CD4-positive, alpha-beta T cell treated with Interleukin-6 for 4 hours (primary cell): ENCODE data around the gene HDAC6.
A peak's percentile ranks its signal among the peaks of the same experiment; 100 is the strongest.
"Not testable (repeated sequence)": the region's sequence is repeated elsewhere in the genome, so short reads cannot be mapped to it uniquely, and the experiment has no call there.

Source experiments
- DNase-seq: peaks from one replicate; pipeline ENCODE4 v3.0.0-alpha.2; 2020; ENCODE audit warnings: mixed read lengths

Gene HDAC6

DNA sequence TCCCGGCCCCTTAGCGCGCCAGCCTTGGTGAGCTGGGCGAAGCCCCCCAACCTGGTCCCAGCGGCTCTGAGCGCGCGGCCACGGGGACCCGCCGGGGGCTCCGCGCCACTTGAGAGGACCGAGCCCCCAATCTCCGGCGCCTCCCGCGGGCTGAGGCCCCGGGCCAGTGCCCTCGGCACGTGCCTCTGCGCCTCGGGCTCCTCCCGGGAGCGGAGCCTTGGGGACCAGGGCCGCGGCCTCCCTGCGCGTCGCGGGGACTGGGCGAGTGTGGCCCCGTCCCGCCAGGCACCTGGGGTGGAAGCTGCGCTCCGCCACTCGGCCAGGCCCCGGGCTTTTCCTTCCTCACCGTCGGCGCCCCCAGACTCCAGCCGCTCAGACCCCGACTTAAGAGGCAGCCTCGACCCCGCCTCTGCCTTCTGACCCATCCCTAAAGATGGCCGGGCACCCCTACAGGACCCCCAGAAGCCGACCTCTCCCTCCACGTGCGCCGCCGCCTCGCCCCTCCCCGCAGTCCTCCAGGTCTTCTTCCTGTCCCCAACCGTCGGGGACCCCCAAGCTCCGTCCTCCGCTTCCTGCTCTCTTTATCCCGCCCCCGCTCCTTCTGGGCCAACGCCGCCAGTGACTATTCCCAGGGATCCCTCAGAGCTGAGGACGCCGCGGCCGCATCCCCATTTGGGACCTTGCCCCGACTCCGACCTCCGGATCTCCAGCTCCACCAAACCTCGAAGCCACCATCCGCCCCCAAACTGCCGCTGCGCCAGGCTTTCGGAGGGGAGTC is 25.2 kb downstream of the HDAC6 start:
- no peak for DNase-seq

DNA sequence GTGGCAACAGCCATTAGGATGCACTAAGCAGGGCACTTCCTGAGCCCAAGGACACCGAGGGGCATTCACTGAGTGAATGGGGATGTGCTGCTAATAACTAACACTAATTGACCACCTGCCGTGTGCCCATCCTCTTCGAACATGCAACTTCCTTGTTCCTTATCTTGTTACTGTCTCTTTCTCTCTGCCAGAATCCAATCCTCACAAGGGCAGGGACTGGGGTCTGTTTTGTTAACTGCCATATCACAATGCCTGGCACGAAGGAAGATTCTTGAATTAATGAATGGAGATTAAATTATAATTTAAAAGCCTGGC is 25.7 kb downstream of the HDAC6 start:
- DNase-seq: no peak

DNA sequence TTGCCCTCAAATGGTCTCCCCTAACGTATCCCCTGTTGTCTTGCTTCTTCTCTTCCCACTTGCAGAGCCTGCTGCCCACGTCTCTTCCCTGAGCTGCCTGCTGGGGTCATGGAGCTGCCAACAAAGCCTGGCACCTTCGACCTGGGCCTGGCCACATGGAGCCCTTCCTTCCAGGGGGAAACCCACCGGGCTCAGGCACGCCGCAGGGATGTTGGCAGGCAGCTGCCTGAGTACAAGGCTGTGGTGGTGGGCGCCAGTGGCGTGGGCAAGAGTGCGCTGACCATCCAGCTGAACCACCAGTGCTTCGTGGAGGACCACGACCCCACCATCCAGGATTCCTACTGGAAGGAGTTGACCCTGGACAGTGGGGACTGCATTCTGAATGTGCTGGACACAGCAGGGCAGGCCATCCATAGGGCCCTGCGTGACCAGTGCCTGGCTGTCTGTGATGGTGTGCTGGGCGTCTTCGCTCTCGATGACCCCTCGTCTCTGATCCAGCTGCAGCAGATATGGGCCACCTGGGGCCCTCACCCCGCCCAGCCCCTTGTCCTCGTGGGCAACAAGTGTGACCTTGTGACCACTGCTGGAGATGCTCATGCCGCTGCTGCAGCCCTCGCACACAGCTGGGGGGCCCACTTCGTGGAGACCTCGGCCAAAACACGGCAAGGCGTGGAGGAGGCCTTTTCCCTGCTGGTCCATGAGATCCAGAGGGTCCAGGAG is 27.3 kb downstream of the HDAC6 start:
- no peak for DNase-seq

DNA sequence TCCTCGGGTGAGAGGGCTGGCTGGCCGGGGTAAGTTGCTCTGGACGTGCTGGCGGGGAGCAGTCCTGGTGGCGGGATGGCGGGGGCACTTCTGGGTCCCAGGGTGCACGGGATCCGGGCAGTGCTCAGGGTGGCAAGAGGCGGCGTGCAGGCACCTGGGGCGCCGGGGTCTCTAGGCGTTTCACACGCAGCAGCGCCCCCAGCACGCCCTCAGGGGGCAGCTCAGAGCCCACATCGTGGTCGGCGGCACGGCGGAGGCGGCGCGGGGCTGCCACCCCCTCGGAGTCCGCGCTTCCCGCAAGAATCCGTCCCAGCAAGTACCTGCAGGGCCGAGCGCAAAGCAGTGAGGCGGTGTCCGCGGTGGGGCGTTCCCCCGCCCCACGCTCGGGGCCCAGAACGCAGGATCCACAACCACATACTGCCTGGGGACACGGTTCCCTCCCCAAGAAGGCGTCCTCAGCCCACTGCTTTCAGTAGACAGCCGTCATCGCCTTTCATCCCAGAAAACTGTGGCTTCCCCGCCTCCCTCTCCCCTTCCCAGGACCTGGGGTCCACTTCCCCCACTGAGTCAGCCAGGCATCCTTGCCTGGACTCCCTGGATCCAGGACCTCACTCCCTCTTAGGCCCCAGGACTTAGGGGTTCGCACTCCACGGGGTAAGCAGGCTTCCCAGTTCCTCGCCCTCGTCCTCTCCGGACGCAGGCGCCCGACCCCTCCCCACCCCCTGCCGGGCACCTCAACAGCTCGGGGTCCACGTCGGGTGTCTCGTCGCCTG is 29.5 kb downstream of the HDAC6 start:
- no peak for DNase-seq

DNA sequence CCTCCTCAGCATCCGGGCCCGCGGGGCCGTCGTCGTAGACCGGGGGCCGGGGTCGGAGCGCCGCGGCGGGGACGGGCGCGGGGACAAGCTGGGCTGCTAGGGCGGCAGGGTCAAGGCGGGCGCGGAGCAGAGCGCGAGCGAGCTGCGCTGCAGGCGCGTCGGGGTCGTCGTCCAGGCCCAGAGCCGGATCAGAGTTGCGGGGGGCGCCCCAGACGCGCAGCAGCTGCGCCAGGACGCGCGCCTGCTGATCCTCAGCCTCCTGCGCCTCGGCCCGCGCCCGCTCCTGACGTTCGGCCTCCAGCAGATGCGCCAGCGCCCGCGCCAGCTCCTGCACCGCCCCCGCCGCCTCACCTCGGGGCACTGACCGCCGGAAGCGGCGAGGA is 30.0 kb downstream of the HDAC6 start:
- no peak for DNase-seq

GRCh38 chrX:48833542-48834138 is 31.8 kb downstream of the HDAC6 start:
- DNase-seq: no peak

DNA sequence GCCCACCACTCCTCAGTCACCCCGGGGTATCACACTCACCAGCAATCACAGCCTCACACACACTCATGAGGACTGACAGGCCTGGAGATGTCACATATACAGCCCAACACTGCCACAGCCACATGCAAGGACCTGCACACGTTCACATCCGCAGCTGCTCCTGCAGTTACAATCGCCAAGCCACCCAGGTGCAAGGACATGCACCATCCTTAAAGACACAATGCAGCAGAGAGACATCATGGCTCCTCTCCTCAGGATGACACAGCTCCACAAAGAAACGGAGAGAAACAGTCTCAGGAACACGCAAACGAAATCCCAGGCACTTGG is 32.5 kb downstream of the HDAC6 start:
- no peak for DNase-seq

GRCh38 chrX:48835524-48836329 is 33.9 kb downstream of the HDAC6 start, which contains the start of gene PCSK1N:
TSS of gene PCSK1N (minus strand) at chrX:48835610. CDS start at chrX:48835532, 78 bp downstream.
- peak; percentile 65 for DNase-seq

DNA sequence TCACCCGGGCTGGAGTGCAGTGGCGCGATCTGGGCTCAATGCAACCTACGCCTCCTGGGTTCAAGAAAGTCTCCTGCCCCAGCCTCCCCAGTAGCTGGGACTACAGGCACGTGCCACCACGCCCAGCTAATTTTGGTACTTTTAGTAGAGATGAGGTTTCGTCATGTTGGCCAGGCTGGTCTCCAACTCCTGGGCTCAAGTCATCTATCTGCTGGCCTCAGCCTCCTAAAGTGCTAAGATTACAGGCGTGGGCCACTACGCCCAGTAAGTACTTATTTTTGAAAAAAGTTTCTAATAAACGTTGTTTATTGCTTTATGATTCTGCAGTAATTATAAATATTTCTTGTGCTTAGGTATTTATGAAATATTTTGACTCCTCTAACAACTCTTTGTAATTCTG is 37.8 kb downstream of the HDAC6 start:
- DNase-seq: no peak

DNA sequence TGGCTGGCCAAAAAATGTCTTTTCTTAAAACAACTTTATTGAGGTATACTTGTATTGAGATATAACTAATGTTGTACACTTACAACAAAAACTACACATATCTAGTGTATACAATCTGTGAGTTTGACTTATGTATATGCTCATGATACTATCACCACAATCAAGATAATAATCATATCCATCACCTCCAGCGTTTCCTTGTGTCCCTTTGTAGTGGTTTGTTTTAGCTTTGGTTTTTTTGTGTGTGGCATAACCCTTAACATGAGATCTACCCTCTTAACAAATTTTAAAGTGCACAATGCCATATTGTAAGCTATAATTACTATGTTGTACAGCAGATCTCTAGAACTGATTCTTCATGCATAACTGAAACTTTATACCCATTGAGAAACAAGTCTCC is 47.0 kb downstream of the HDAC6 start:
- DNase-seq: no peak

- no peak for DNase-seq
Observed at GRCh38 chrX:48852857-48853256, 51.0 kb downstream of the HDAC6 start.

DNA sequence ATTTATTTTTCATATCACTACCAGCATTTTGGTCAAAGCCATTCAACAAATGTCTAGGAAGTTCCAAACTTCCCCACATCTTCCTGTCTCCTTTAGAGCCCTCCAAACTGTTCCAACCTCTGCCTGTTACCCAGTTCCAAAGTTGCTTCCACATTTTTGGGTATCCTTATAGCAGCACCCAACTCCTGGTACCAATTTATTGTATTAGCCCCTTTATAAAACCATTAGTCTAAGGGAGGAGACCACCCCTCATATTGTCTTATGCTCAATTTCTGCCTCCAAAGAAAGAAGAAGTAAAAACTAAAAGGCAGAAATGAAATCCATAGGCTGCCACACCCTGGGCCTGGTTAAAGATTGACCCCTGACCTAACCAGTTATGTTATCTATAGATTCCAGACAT is 51.6 kb downstream of the HDAC6 start:
- not testable (repeated sequence) for DNase-seq

DNA sequence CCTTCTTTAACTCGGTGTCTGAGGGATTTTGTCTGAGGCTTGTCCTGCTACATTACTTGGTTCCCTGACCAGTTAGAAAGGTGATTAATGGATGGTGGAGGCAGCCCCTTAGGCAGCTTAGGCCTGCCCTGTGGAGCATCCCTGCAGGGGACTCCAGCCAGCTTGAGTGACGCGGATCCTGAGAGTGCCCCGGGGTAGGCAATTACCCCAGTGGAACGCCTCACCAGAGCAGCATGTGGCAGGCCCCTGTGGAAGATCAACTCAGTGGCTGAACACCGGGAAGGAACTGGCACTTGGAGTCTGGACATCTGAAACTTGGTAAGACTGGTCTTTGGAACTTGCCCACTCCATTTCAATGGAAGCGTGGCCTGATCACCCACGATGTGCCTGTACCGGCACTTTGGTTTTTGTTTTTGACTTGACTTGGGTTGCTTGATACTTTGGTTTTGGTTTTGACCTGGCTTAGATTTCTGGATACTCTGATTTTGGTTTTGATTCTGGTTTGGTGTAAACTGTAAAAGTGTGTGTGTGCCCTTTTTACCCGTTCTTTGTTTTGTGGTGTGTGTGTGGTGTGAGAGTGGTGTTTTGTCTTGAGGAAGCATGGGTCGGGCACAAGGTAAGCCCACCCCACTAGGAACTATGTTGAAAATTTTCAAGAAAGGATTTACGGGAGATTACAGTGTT is 52.4 kb downstream of the HDAC6 start:
- not testable (repeated sequence) for DNase-seq

- no peak for DNase-seq
Observed at GRCh38 chrX:48854898-48855297, 53.0 kb downstream of the HDAC6 start.

GRCh38 chrX:48864210-48864609 is 62.3 kb downstream of the HDAC6 start:
- no peak for DNase-seq

DNA sequence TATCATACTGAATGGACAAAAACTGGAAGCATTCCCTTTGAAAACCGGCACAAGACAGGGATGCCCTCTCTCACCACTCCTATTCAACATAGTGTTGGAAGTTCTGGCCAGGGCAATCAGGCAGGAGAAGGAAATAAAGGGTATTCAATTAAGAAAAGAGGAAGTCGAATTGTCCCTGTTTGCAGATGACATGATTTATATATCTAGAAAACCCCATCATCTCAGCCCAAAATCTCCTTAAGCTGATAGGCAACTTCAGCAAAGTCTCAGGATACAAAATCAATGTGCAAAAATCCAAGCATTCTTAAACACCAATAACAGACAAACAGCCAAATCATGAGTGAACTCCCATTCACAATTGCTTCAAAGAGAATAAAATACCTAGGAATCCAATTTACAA is 70.2 kb downstream of the HDAC6 start:
- DNase-seq: not testable (repeated sequence)
